A673 (cell line): ENCODE data around the gene ACSM3.

Experiments
- CTCF ChIP-seq: fragments of 300-800, 200-600 bp; sonication (generic); conservative IDR thresholded peaks from 2 replicates; pipeline ENCODE4 v1.5.1; 2017; ENCODE audit warnings: low read depth, mild to moderate bottlenecking, antibody characterized with exemption, low read length, moderate library complexity, mixed read lengths
- EZH2 ChIP-seq: fragments of 200-600 bp; sonication (generic); IDR thresholded peaks from 2 replicates; pipeline ENCODE4 v1.6.1; 2017; ENCODE audit warnings: borderline replicate concordance, low read depth, mild to moderate bottlenecking, mixed read lengths, antibody characterized with exemption, low read length; ENCODE audit not compliant: poor library complexity, severe bottlenecking

- TF ChIP-seq CTCF, result no peak
- TF ChIP-seq EZH2, result no peak
Measured at GRCh38 chr16:20727181-20727580, 36.6 kb upstream of the ACSM3 start.
